IPS-NIHi11 (cell line): Measurements from ENCODE around the gene ZBTB39.
"Not testable (repeated sequence)": the region's sequence is repeated elsewhere in the genome, so short reads cannot be mapped to it uniquely, and the experiment has no call there.

Experiments used
- DNase-seq: peaks from one replicate; pipeline ENCODE4 v3.0.0; 2012; ENCODE audit warnings: mixed read lengths, low spot score

Gene ZBTB39

GRCh38 chr12:56980941-56981530 lies 25.3 kb downstream of the ZBTB39 start:
- no peak for DNase-seq

GRCh38 chr12:56980268-56980667 lies 26.1 kb downstream of the ZBTB39 start:
- DNase-seq, result no peak

GRCh38 chr12:56979628-56980027 lies 26.7 kb downstream of the ZBTB39 start:
- no peak for DNase-seq

- no peak for DNase-seq
Observed at GRCh38 chr12:56978397-56979138, 27.8 kb downstream of the ZBTB39 start.

- not testable (repeated sequence) for DNase-seq
Observed at GRCh38 chr12:56977361-56977760, 29.0 kb downstream of the ZBTB39 start.

GRCh38 chr12:56974224-56974623 lies 32.1 kb downstream of the ZBTB39 start:
- DNase-seq, result not testable (repeated sequence)

GRCh38 chr12:56968910-56969309 lies 37.4 kb downstream of the ZBTB39 start:
- DNase-seq, result not testable (repeated sequence)

GRCh38 chr12:56965997-56966642 lies 40.2 kb downstream of the ZBTB39 start:
- DNase-seq, result not testable (repeated sequence)

GRCh38 chr12:56965124-56965523 lies 41.2 kb downstream of the ZBTB39 start:
- not testable (repeated sequence) for DNase-seq

GRCh38 chr12:56963557-56963956 lies 42.8 kb downstream of the ZBTB39 start:
- DNase-seq, result not testable (repeated sequence)

GRCh38 chr12:56962247-56962646 lies 44.1 kb downstream of the ZBTB39 start:
- not testable (repeated sequence) for DNase-seq

- no peak for DNase-seq
Observed at GRCh38 chr12:56958422-56958821, 47.9 kb downstream of the ZBTB39 start.

- DNase-seq, result peak; percentile 4
Observed at GRCh38 chr12:56957229-56958052, 48.9 kb downstream of the ZBTB39 start, which contains the start of gene RDH16. TSS of gene RDH16 (minus strand) at chr12:56957608. CDS start at chr12:56957462, 146 bp downstream.

- no peak for DNase-seq
Observed at GRCh38 chr12:56955631-56956256, 50.6 kb downstream of the ZBTB39 start.

GRCh38 chr12:56954958-56955355 lies 51.4 kb downstream of the ZBTB39 start:
- DNase-seq, result no peak

GRCh38 chr12:56954057-56954957 lies 52.0 kb downstream of the ZBTB39 start:
- DNase-seq, result peak; percentile 1

GRCh38 chr12:56953314-56953713 lies 53.0 kb downstream of the ZBTB39 start:
- DNase-seq, result peak; percentile 2

GRCh38 chr12:56951582-56952339 lies 54.6 kb downstream of the ZBTB39 start:
- peak; percentile 7 for DNase-seq

- no peak for DNase-seq
Observed at GRCh38 chr12:56948881-56949280, 57.5 kb downstream of the ZBTB39 start.
